Activated CD4-positive, alpha-beta memory T cell treated with anti-CD3 and anti-CD28 coated beads for 36 hours (primary cell): ENCODE results near the gene PWWP2B. TPM values are rescaled to one million over a fixed set of nuclear protein-coding genes. Genes with fewer than 3 reads are reported as not detected.

Experiments
- CTCF ChIA-PET: fragments of 350-600 bp; sonication (Branson Sonifier 250); formaldehyde crosslinking; loops from one replicate; lab custom pipeline; 2021; ENCODE audit warnings: antibody characterized with exemption, inconsistent platforms; lab: Charles Lee
- POLR2A ChIA-PET: fragments of 350-600 bp; sonication (Branson Sonifier 250); formaldehyde crosslinking; loops from one replicate; lab custom pipeline; 2021; ENCODE audit warnings: antibody characterized with exemption; lab: Charles Lee
- DNase-seq: peaks from one replicate; pipeline ENCODE4 v3.0.0-alpha.2; 2020
- H3K27ac Mint-ChIP-seq: one replicate; pipeline ENCODE4 v1.8.0; 2021; ENCODE audit warnings: mixed read lengths
- H3K27me3 Mint-ChIP-seq: one replicate; pipeline ENCODE4 v1.8.0; 2021; ENCODE audit warnings: mixed read lengths
- H3K36me3 Mint-ChIP-seq: one replicate; pipeline ENCODE4 v1.8.0; 2021; ENCODE audit warnings: mixed read lengths
- H3K4me1 Mint-ChIP-seq: one replicate; pipeline ENCODE4 v1.8.0; 2021; ENCODE audit warnings: low read depth, mixed read lengths
- H3K4me3 Mint-ChIP-seq: one replicate; pipeline ENCODE4 v1.8.0; 2021; ENCODE audit warnings: mild to moderate bottlenecking, mixed read lengths
- H3K9me3 Mint-ChIP-seq: one replicate; pipeline ENCODE4 v1.8.0; 2021; ENCODE audit warnings: mixed read lengths
- intact Hi-C: fragments of 100-400 bp; cut with micrococcal nuclease; formaldehyde crosslinking; loops from one replicate; pipeline ENCODE4 v1.15.1; 2023
- total RNA-seq, 2 experiments: library from RNA; stranded (reverse); gene quantifications; one replicate each; pipeline ENCODE4 v1.2.3, GENCODE V29; 2021

The PWWP2B gene
- total RNA-seq, 2 experiments from 2014 or later: 3.0 to 3.1 TPM

- intact Hi-C loops: no loop called here
- peaks cover 3% of the 10 kb centered on the region for H3K9me3 Mint-ChIP-seq
- no peak overlapping the region for H3K27ac Mint-ChIP-seq
- H3K36me3 Mint-ChIP-seq: peaks cover 2% of the 10 kb centered on the region
- ChIA-PET POLR2A (no interaction called here), CTCF (no interaction called here)
- no peaks in the 10 kb centered on the region for H3K4me1 Mint-ChIP-seq
- DNase-seq: no peak
- no peak overlapping the region for H3K4me3 Mint-ChIP-seq
- H3K27me3 Mint-ChIP-seq: no peaks in the 10 kb centered on the region
Measured at GRCh38 chr10:132365102-132365501, 31.9 kb upstream of the PWWP2B start.

GRCh38 chr10:132366006-132366405 lies 31.0 kb upstream of the PWWP2B start:
- POLR2A ChIA-PET: no interaction called here
- H3K9me3 Mint-ChIP-seq: peaks cover 3% of the 10 kb centered on the region
- intact Hi-C loops: no loop called here
- H3K4me3 Mint-ChIP-seq: no peak overlapping the region
- no peak for DNase-seq
- H3K36me3 Mint-ChIP-seq: peaks cover 2% of the 10 kb centered on the region
- H3K4me1 Mint-ChIP-seq: no peaks in the 10 kb centered on the region
- CTCF ChIA-PET: no interaction called here
- no peak overlapping the region for H3K27ac Mint-ChIP-seq
- H3K27me3 Mint-ChIP-seq: peaks cover 3% of the 10 kb centered on the region

GRCh38 chr10:132366499-132366898 lies 30.5 kb upstream of the PWWP2B start:
- Mint-ChIP-seq H3K27ac (no peak overlapping the region), H3K9me3 (peaks cover 3% of the 10 kb centered on the region), H3K4me3 (no peak overlapping the region), H3K36me3 (peaks cover 2% of the 10 kb centered on the region), H3K27me3 (peaks cover 3% of the 10 kb centered on the region), H3K4me1 (no peaks in the 10 kb centered on the region)
- no peak for DNase-seq
- CTCF ChIA-PET: interaction anchor here (1.2 kb wide), 1 partner anchor 21 kb away, joined by 3 read pairs; no protein-coding TSS in a partner anchor
- intact Hi-C loops: no loop called here
- POLR2A ChIA-PET: no interaction called here

- Mint-ChIP-seq H3K36me3 (peaks cover 2% of the 10 kb centered on the region), H3K4me3 (no peak overlapping the region), H3K27me3 (peaks cover 3% of the 10 kb centered on the region), H3K27ac (no peak overlapping the region), H3K9me3 (peaks cover 3% of the 10 kb centered on the region), H3K4me1 (peaks cover 3% of the 10 kb centered on the region)
- DNase-seq: no peak
- ChIA-PET POLR2A (no interaction called here), CTCF (no interaction called here)
- intact Hi-C loops: no loop called here
Measured at GRCh38 chr10:132368391-132368790, 28.6 kb upstream of the PWWP2B start.

- Mint-ChIP-seq H3K4me3 (no peak overlapping the region), H3K36me3 (peaks cover 2% of the 10 kb centered on the region), H3K27me3 (peaks cover 3% of the 10 kb centered on the region), H3K27ac (no peak overlapping the region), H3K9me3 (peaks cover 3% of the 10 kb centered on the region), H3K4me1 (peaks cover 3% of the 10 kb centered on the region)
- ChIA-PET POLR2A (no interaction called here), CTCF (no interaction called here)
- no peak for DNase-seq
- intact Hi-C loops: no loop called here
Measured at GRCh38 chr10:132368881-132369635, 27.9 kb upstream of the PWWP2B start.

- Mint-ChIP-seq H3K36me3 (peaks cover 2% of the 10 kb centered on the region), H3K27ac (no peak overlapping the region), H3K27me3 (peaks cover 3% of the 10 kb centered on the region), H3K9me3 (peaks cover 2% of the 10 kb centered on the region), H3K4me1 (peaks cover 3% of the 10 kb centered on the region), H3K4me3 (no peak overlapping the region)
- no peak for DNase-seq
- CTCF ChIA-PET: interaction anchor here (0.7 kb wide), 1 partner anchor 8 kb away, joined by 3 read pairs; no protein-coding TSS in a partner anchor
- POLR2A ChIA-PET: no interaction called here
- intact Hi-C loops: no loop called here
Measured at GRCh38 chr10:132369636-132370185, 27.3 kb upstream of the PWWP2B start.

- Mint-ChIP-seq H3K4me3 (no peak overlapping the region), H3K4me1 (peaks cover 3% of the 10 kb centered on the region), H3K27me3 (peaks cover 3% of the 10 kb centered on the region), H3K27ac (no peak overlapping the region), H3K36me3 (peaks cover 2% of the 10 kb centered on the region), H3K9me3 (no peaks in the 10 kb centered on the region)
- ChIA-PET POLR2A (no interaction called here), CTCF (interaction anchor here (0.7 kb wide), 1 partner anchor 9 kb away, joined by 3 read pairs; no protein-coding TSS in a partner anchor)
- no peak for DNase-seq
- intact Hi-C loops: no loop called here
Measured at GRCh38 chr10:132370426-132371340, 26.3 kb upstream of the PWWP2B start.

GRCh38 chr10:132371641-132372081 lies 25.3 kb upstream of the PWWP2B start:
- DNase-seq: peak; percentile 34
- Mint-ChIP-seq H3K27me3 (peaks cover 3% of the 10 kb centered on the region), H3K9me3 (no peaks in the 10 kb centered on the region), H3K27ac (no peak overlapping the region), H3K4me1 (peaks cover 3% of the 10 kb centered on the region), H3K4me3 (no peak overlapping the region), H3K36me3 (peaks cover 2% of the 10 kb centered on the region)
- ChIA-PET CTCF (no interaction called here), POLR2A (no interaction called here)
- intact Hi-C loops: no loop called here

- H3K4me3 Mint-ChIP-seq: no peak overlapping the region
- ChIA-PET POLR2A (no interaction called here), CTCF (interaction anchor here (0.8 kb wide), 1 partner anchor 12 kb away, joined by 4 read pairs; no protein-coding TSS in a partner anchor)
- intact Hi-C loops: no loop called here
- H3K27ac Mint-ChIP-seq: no peak overlapping the region
- H3K4me1 Mint-ChIP-seq: peaks cover 3% of the 10 kb centered on the region
- H3K36me3 Mint-ChIP-seq: no peaks in the 10 kb centered on the region
- no peaks in the 10 kb centered on the region for H3K9me3 Mint-ChIP-seq
- peaks cover 3% of the 10 kb centered on the region for H3K27me3 Mint-ChIP-seq
- DNase-seq: no peak
Measured at GRCh38 chr10:132372516-132373095, 24.4 kb upstream of the PWWP2B start.

GRCh38 chr10:132373241-132373955 lies 23.6 kb upstream of the PWWP2B start:
- Mint-ChIP-seq H3K27me3 (peaks cover 3% of the 10 kb centered on the region), H3K4me3 (no peak overlapping the region), H3K27ac (no peak overlapping the region), H3K9me3 (no peaks in the 10 kb centered on the region), H3K4me1 (peaks cover 3% of the 10 kb centered on the region), H3K36me3 (no peaks in the 10 kb centered on the region)
- CTCF ChIA-PET: no interaction called here
- intact Hi-C loops: no loop called here
- POLR2A ChIA-PET: no interaction called here
- DNase-seq: no peak

GRCh38 chr10:132374176-132374575 lies 22.8 kb upstream of the PWWP2B start:
- Mint-ChIP-seq H3K9me3 (no peaks in the 10 kb centered on the region), H3K27ac (no peak overlapping the region), H3K4me1 (peaks cover 3% of the 10 kb centered on the region), H3K4me3 (no peak overlapping the region), H3K27me3 (peaks cover 3% of the 10 kb centered on the region), H3K36me3 (no peaks in the 10 kb centered on the region)
- ChIA-PET POLR2A (no interaction called here), CTCF (no interaction called here)
- intact Hi-C loops: no loop called here
- DNase-seq: no peak
